Activated naive CD4-positive, alpha-beta T cell treated with anti-CD3 and anti-CD28 coated beads for 36 hours (primary cell): ENCODE data around the gene TOP2B. TPM values are rescaled to one million over a fixed set of nuclear protein-coding genes. Genes with fewer than 3 reads are reported as not detected.

Source experiments
- CTCF ChIA-PET: fragments of 350-600 bp; sonication (Branson Sonifier 250); formaldehyde crosslinking; loops from one replicate; lab custom pipeline; 2021; ENCODE audit warnings: antibody characterized with exemption; lab: Charles Lee
- DNase-seq: peaks from one replicate; pipeline ENCODE4 v3.0.0-alpha.2; 2020
- H3K27ac Mint-ChIP-seq: one replicate; pipeline ENCODE4 v1.8.0; 2021; ENCODE audit warnings: mild to moderate bottlenecking, mixed read lengths
- H3K27me3 Mint-ChIP-seq: one replicate; pipeline ENCODE4 v1.8.0; 2021; ENCODE audit warnings: low read depth, mixed read lengths
- H3K36me3 Mint-ChIP-seq: one replicate; pipeline ENCODE4 v1.8.0; 2021; ENCODE audit warnings: low read depth, mixed read lengths
- H3K4me1 Mint-ChIP-seq: one replicate; pipeline ENCODE4 v1.8.0; 2021; ENCODE audit warnings: low read depth, mixed read lengths
- H3K4me3 Mint-ChIP-seq: one replicate; pipeline ENCODE4 v1.8.0; 2021; ENCODE audit warnings: mild to moderate bottlenecking, moderate library complexity, mixed read lengths
- H3K9me3 Mint-ChIP-seq: one replicate; pipeline ENCODE4 v1.8.0; 2021; ENCODE audit warnings: mixed read lengths
- intact Hi-C: fragments of 100-400 bp; cut with micrococcal nuclease; formaldehyde crosslinking; loops from one replicate; pipeline ENCODE4 v1.15.1; 2023
- total RNA-seq, 2 experiments: library from RNA; stranded (reverse); gene quantifications; one replicate each; pipeline ENCODE4 v1.2.3, GENCODE V29; 2021

TOP2B gene
- total RNA-seq, 2 experiments from 2014 or later, result 113 to 114 TPM

- no peaks in the 10 kb centered on the region for H3K36me3 Mint-ChIP-seq
- H3K9me3 Mint-ChIP-seq, result no peaks in the 10 kb centered on the region
Measured at GRCh38 chr3:25690768-25691533, 26.2 kb upstream of the TOP2B start.

GRCh38 chr3:25689226-25689625 lies 24.5 kb upstream of the TOP2B start:
- CTCF ChIA-PET, result no interaction called here
- Mint-ChIP-seq H3K27ac (no peak overlapping the region), H3K4me3 (no peak overlapping the region), H3K36me3 (no peaks in the 10 kb centered on the region), H3K27me3 (peaks cover 6% of the 10 kb centered on the region), H3K9me3 (no peaks in the 10 kb centered on the region), H3K4me1 (no peaks in the 10 kb centered on the region)
- no peak for DNase-seq
- intact Hi-C loops, result no loop called here

More at GRCh38 chr3:25690768-25691533, 26.2 kb upstream of the TOP2B start:
- CTCF ChIA-PET, result interaction anchor here (1.0 kb wide), 1 partner anchor 20 kb away, joined by 3 read pairs; no protein-coding TSS in a partner anchor
- Mint-ChIP-seq H3K4me3 (no peak overlapping the region), H3K4me1 (no peaks in the 10 kb centered on the region), H3K27ac (no peak overlapping the region), H3K27me3 (peaks cover 6% of the 10 kb centered on the region)
- intact Hi-C loops, result no loop called here
- no peak for DNase-seq

GRCh38 chr3:25687742-25688141 lies 23.0 kb upstream of the TOP2B start:
- Mint-ChIP-seq H3K4me1 (no peaks in the 10 kb centered on the region), H3K9me3 (no peaks in the 10 kb centered on the region), H3K27me3 (peaks cover 6% of the 10 kb centered on the region), H3K36me3 (no peaks in the 10 kb centered on the region), H3K27ac (no peak overlapping the region), H3K4me3 (no peak overlapping the region)
- no peak for DNase-seq
- intact Hi-C loops, result no loop called here
- CTCF ChIA-PET, result interaction anchor here (0.6 to 0.9 kb wide), 2 partner anchors 9 to 17 kb away, joined by 4 to 6 read pairs; no protein-coding TSS in a partner anchor

GRCh38 chr3:25686766-25687165 lies 22.1 kb upstream of the TOP2B start:
- CTCF ChIA-PET, result no interaction called here

GRCh38 chr3:25683882-25684281 lies 19.2 kb upstream of the TOP2B start:
- DNase-seq, result no peak
- H3K9me3 Mint-ChIP-seq, result no peaks in the 10 kb centered on the region
- H3K4me3 Mint-ChIP-seq, result no peak overlapping the region
- H3K36me3 Mint-ChIP-seq, result no peaks in the 10 kb centered on the region
- CTCF ChIA-PET, result interaction anchor here (0.6 to 2.0 kb wide), 3 partner anchors 35 to 228 kb away, joined by 3 to 7 read pairs (median 3); no protein-coding TSS in a partner anchor
- intact Hi-C loops, result no loop called here
- H3K4me1 Mint-ChIP-seq, result no peaks in the 10 kb centered on the region
- H3K27me3 Mint-ChIP-seq, result peaks cover 2% of the 10 kb centered on the region
- H3K27ac Mint-ChIP-seq, result no peak overlapping the region

More at GRCh38 chr3:25686766-25687165, 22.1 kb upstream of the TOP2B start:
- Mint-ChIP-seq H3K27ac (no peak overlapping the region), H3K27me3 (peaks cover 6% of the 10 kb centered on the region), H3K4me3 (no peak overlapping the region), H3K36me3 (no peaks in the 10 kb centered on the region), H3K4me1 (no peaks in the 10 kb centered on the region), H3K9me3 (no peaks in the 10 kb centered on the region)
- no peak for DNase-seq
- intact Hi-C loops, result no loop called here

GRCh38 chr3:25683410-25683809 lies 18.7 kb upstream of the TOP2B start:
- intact Hi-C loops, result no loop called here
- Mint-ChIP-seq H3K4me1 (no peaks in the 10 kb centered on the region), H3K36me3 (no peaks in the 10 kb centered on the region), H3K4me3 (no peak overlapping the region), H3K27ac (no peak overlapping the region), H3K9me3 (no peaks in the 10 kb centered on the region), H3K27me3 (no peaks in the 10 kb centered on the region)
- CTCF ChIA-PET, result no interaction called here
- no peak for DNase-seq

- no peak for DNase-seq
- Mint-ChIP-seq H3K27me3 (no peaks in the 10 kb centered on the region), H3K27ac (no peak overlapping the region), H3K36me3 (no peaks in the 10 kb centered on the region), H3K9me3 (no peaks in the 10 kb centered on the region), H3K4me1 (no peaks in the 10 kb centered on the region), H3K4me3 (no peak overlapping the region)
- CTCF ChIA-PET, result no interaction called here
- intact Hi-C loops, result no loop called here
Measured at GRCh38 chr3:25679642-25680302, 15.1 kb upstream of the TOP2B start.

GRCh38 chr3:25679166-25679565 lies 14.5 kb upstream of the TOP2B start:
- CTCF ChIA-PET, result interaction anchor here (1.2 kb wide), 1 partner anchor 8 kb away, joined by 6 read pairs; no protein-coding TSS in a partner anchor
- H3K27me3 Mint-ChIP-seq, result no peaks in the 10 kb centered on the region
- H3K9me3 Mint-ChIP-seq, result no peaks in the 10 kb centered on the region
- no peak overlapping the region for H3K4me3 Mint-ChIP-seq
- no peaks in the 10 kb centered on the region for H3K4me1 Mint-ChIP-seq
- no peak for DNase-seq
- intact Hi-C loops, result no loop called here
- H3K27ac Mint-ChIP-seq, result no peak overlapping the region
- no peaks in the 10 kb centered on the region for H3K36me3 Mint-ChIP-seq

GRCh38 chr3:25678581-25678980 lies 13.9 kb upstream of the TOP2B start:
- intact Hi-C loops, result no loop called here
- DNase-seq, result no peak
- Mint-ChIP-seq H3K4me3 (no peak overlapping the region), H3K9me3 (no peaks in the 10 kb centered on the region), H3K4me1 (no peaks in the 10 kb centered on the region), H3K36me3 (peaks cover under 1% of the 10 kb centered on the region), H3K27ac (no peak overlapping the region), H3K27me3 (no peaks in the 10 kb centered on the region)
- CTCF ChIA-PET, result interaction anchor here (1.2 kb wide), 1 partner anchor 9 kb away, joined by 6 read pairs; no protein-coding TSS in a partner anchor

GRCh38 chr3:25677121-25677520 lies 12.4 kb upstream of the TOP2B start:
- no peaks in the 10 kb centered on the region for H3K9me3 Mint-ChIP-seq
- H3K27ac Mint-ChIP-seq, result no peak overlapping the region
- intact Hi-C loops, result no loop called here
- H3K27me3 Mint-ChIP-seq, result no peaks in the 10 kb centered on the region
- H3K36me3 Mint-ChIP-seq, result peaks cover 1% of the 10 kb centered on the region
- no peak for DNase-seq
- CTCF ChIA-PET, result interaction anchor here (1.5 kb wide), 1 partner anchor 8 kb away, joined by 3 read pairs; no protein-coding TSS in a partner anchor
- no peak overlapping the region for H3K4me3 Mint-ChIP-seq
- H3K4me1 Mint-ChIP-seq, result no peaks in the 10 kb centered on the region

GRCh38 chr3:25674670-25675069 lies 10.0 kb upstream of the TOP2B start:
- no peak for DNase-seq
- peaks cover 1% of the 10 kb centered on the region for H3K36me3 Mint-ChIP-seq
- intact Hi-C loops, result no loop called here
- peaks cover 3% of the 10 kb centered on the region for H3K4me1 Mint-ChIP-seq
- no peaks in the 10 kb centered on the region for H3K27me3 Mint-ChIP-seq
- H3K9me3 Mint-ChIP-seq, result no peaks in the 10 kb centered on the region
- H3K27ac Mint-ChIP-seq, result no peak overlapping the region
- H3K4me3 Mint-ChIP-seq, result no peak overlapping the region
- CTCF ChIA-PET, result no interaction called here

- peaks cover 3% of the 10 kb centered on the region for H3K4me1 Mint-ChIP-seq
- CTCF ChIA-PET, result interaction anchor here (1.3 kb wide), 1 partner anchor 25 kb away, joined by 4 read pairs; no protein-coding TSS in a partner anchor
- no peak for DNase-seq
- H3K4me3 Mint-ChIP-seq, result no peak overlapping the region
- intact Hi-C loops, result no loop called here
- H3K27me3 Mint-ChIP-seq, result no peaks in the 10 kb centered on the region
- H3K36me3 Mint-ChIP-seq, result peaks cover 1% of the 10 kb centered on the region
- H3K9me3 Mint-ChIP-seq, result no peaks in the 10 kb centered on the region
- H3K27ac Mint-ChIP-seq, result no peak overlapping the region
Measured at GRCh38 chr3:25673738-25674298, 9.1 kb upstream of the TOP2B start.
